ENCODE measurements around the gene MYO1F.
A peak's percentile ranks its signal among the peaks of the same experiment; 100 is the strongest.
"Not testable (repeated sequence)": the region's sequence is repeated elsewhere in the genome, so short reads cannot be mapped to it uniquely, and the experiment has no call there.

Gene MYO1F

GRCh38 chr19:8584965-8585893 is 8.0 kb upstream of the MYO1F start:
- no peak overlapping the region for H3K4me3 ChIP-seq
- H3K9me3 ChIP-seq = no peaks in the 10 kb centered on the region
- H3K9ac ChIP-seq = no peak overlapping the region
- TF ChIP-seq Cebpa-rat (IDR thresholded peaks at IDR 0.05) = no peak
- no peaks in the 10 kb centered on the region for H3K27me3 ChIP-seq
- H3K36me3 ChIP-seq = peaks cover 75% of the 10 kb centered on the region
- no peak overlapping the region for H3K27ac ChIP-seq
- peaks cover 12% of the 10 kb centered on the region; the same call in 1 of the 2 replicates for H4K20me1 ChIP-seq
- H3K4me1 ChIP-seq = peaks cover 10% of the 10 kb centered on the region
- H3K4me2 ChIP-seq = no peak overlapping the region

GRCh38 chr19:8580710-8581281 is 3.6 kb upstream of the MYO1F start:
- Histone ChIP-seq H3K9me3 (no peaks in the 10 kb centered on the region), H3K9ac (0 out of 2 replicates have a peak overlapping the region, but pooled peaks have one; percentile 15), H4K20me1 (0 out of 2 replicates have a peak, but pooled peaks cover 7% of the 10 kb centered on the region), H3K4me2 (peak overlapping the region; percentile 72), H3K36me3 (peaks cover 34% of the 10 kb centered on the region), H3K4me3 (no peak overlapping the region), H3K4me1 (peaks cover 49% of the 10 kb centered on the region), H3K27me3 (peaks cover 6% of the 10 kb centered on the region; the same call in 1 of the 2 replicates), H3K27ac (no peak overlapping the region)
- no peak for TF ChIP-seq Cebpa-rat (IDR thresholded peaks at IDR 0.05)

DNA sequence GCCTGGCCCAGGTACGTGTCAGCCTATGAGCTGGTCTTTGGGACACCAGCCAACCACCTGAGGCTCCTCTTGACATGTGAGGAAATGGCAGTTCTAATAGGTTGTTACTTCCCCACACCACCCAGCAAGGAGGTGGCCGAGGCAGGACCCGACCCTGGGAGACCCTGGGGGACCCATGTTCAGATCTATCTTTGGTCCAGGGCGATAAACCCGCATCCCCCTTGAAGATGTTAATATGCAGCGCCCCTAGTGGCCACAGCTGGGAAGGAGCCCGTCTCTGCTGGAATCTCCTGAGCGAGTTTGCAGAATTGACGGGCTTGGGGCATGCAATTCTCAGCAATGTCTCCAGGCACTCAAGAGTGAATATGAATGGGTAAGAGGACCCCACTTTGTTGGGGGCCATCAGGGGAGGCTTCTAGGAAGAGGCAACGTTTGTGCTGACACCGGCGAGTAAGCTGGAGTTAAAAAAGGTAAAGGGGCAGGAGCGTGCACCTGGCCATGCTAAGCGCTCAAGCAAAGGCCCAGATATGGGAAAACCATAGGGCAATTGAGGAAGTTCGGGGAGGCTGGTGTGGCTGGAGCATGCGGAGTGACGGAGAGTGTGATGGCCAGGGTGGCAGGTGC is 1.5 kb upstream of the MYO1F start:
- Histone ChIP-seq H3K27ac (no peak overlapping the region), H3K4me3 (no peak overlapping the region), H3K9me3 (no peaks in the 10 kb centered on the region), H3K36me3 (peaks cover 15% of the 10 kb centered on the region), H3K9ac (no peak overlapping the region), H4K20me1 (no peaks in the 10 kb centered on the region), H3K27me3 (peaks cover 6% of the 10 kb centered on the region; the same call in 1 of the 2 replicates), H3K4me2 (peak overlapping the region; percentile 89), H3K4me1 (peaks cover 60% of the 10 kb centered on the region)
- TF ChIP-seq Cebpa-rat (IDR thresholded peaks at IDR 0.05) = no peak

- no peaks in the 10 kb centered on the region for H3K9me3 ChIP-seq
- peak overlapping the region; percentile 74 for H3K27ac ChIP-seq
- peaks cover 66% of the 10 kb centered on the region for H3K4me1 ChIP-seq
- H3K4me2 ChIP-seq = peak overlapping the region; percentile 89
- TF ChIP-seq Cebpa-rat (IDR thresholded peaks at IDR 0.05) = no peak
- peaks cover 5% of the 10 kb centered on the region; the same call in 1 of the 2 replicates for H3K36me3 ChIP-seq
- peak overlapping the region; percentile 65 for H3K9ac ChIP-seq
- peak overlapping the region; percentile 61 for H3K4me3 ChIP-seq
- H3K27me3 ChIP-seq = peaks cover 6% of the 10 kb centered on the region; the same call in 1 of the 2 replicates
- no peaks in the 10 kb centered on the region for H4K20me1 ChIP-seq
Measured at GRCh38 chr19:8577741-8578140, 499 bp upstream of the MYO1F start.

DNA sequence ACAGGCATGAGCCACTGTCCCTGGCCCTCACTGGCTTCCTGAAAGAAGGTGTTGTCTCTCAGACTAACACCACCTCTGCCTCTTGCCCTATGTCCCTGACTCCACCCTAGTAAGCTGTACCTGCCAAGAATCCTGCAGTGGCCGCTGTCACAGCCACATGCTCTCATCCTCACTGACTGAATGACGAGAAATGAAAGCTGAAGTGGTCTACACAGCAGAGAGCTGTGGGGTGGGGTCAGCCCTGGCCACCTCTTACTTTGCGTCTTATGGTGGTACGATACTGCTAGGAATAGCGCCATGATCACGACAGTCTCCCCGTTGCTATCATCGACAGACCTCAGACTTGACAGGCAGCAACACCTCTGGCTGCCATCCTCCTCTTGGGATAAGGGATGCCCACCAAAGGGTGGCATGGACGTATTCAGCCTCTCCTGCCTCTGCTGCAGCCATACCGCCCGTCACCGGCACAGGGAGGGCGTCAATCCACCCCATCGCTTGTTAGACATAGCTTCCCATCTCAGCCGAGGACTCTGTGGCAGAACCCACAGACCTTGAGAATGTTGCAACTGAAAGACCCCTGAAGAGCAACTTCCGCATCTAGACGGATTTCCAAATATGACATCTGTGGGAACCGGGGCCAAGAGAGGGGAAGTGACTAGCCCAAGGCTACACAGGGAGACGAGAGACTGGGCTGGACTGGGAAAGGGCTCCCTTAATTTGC is 809 bp downstream of the MYO1F start:
- no peaks in the 10 kb centered on the region for H3K36me3 ChIP-seq
- peak overlapping the region; percentile 61 for H3K4me3 ChIP-seq
- no peaks in the 10 kb centered on the region for H4K20me1 ChIP-seq
- H3K27me3 ChIP-seq = peaks cover 6% of the 10 kb centered on the region; the same call in 1 of the 2 replicates
- H3K9ac ChIP-seq = peak overlapping the region; percentile 65
- H3K4me2 ChIP-seq = peak overlapping the region; percentile 89
- H3K4me1 ChIP-seq = peaks cover 79% of the 10 kb centered on the region
- H3K27ac ChIP-seq = peak overlapping the region; percentile 74
- no peaks in the 10 kb centered on the region for H3K9me3 ChIP-seq
- TF ChIP-seq Cebpa-rat (IDR thresholded peaks at IDR 0.05) = no peak

DNA sequence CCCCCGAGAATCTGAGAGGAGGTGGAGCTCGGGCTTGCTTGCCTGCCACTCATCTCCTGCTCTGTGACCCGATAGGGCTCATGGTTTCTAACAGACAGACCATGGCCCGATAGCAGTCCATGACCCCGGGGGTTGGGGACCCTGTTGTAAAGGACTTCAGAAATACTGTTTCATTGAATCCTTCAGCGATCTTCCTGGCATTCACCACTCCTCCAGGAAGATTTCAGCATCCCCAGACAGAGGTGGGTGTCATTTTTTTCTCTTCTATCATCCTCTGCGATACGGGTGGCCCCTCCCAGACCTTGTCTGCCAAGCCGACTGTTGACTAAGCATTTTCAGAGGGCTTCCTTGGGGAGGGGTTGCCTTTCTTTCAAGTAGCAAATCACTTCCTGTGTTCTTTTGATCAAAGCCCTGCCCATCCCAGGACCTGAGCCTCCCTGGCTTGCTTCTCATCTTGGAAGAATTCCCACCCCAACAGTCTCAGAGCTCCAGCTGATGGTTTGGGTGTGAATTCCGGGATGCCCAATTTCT is 1.7 kb downstream of the MYO1F start:
- H3K4me3 ChIP-seq = 0 out of 2 replicates have a peak overlapping the region, but pooled peaks have one; percentile 61
- no peaks in the 10 kb centered on the region for H3K9me3 ChIP-seq
- peak overlapping the region; percentile 31; the same call in 1 of the 2 replicates for H3K9ac ChIP-seq
- peaks cover 81% of the 10 kb centered on the region for H3K4me1 ChIP-seq
- H4K20me1 ChIP-seq = no peaks in the 10 kb centered on the region
- peak overlapping the region; percentile 89 for H3K4me2 ChIP-seq
- no peak for TF ChIP-seq Cebpa-rat (IDR thresholded peaks at IDR 0.05)
- H3K36me3 ChIP-seq = no peaks in the 10 kb centered on the region
- peak overlapping the region; percentile 74; the same call in 1 of the 2 replicates for H3K27ac ChIP-seq
- H3K27me3 ChIP-seq = peaks cover 6% of the 10 kb centered on the region; the same call in 1 of the 2 replicates

DNA sequence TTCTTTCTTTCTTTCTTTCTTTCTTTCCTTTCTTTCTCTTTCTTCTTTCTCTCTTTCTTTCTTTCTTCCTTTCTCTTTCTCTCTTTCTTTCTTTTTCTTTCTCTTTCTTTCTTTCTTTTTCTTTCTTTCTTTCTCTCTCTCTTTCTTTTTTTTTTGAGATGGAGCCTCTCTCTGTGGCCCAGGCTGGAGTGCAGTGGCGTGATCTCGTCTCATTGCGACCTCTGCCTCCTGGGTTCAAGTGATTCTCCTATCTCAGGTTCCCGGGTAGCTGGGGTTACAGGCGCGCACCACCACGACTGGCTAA is 2.7 kb downstream of the MYO1F start:
- not testable (repeated sequence) for H4K20me1 ChIP-seq, H3K27ac ChIP-seq, H3K27me3 ChIP-seq, H3K4me3 ChIP-seq, H3K9ac ChIP-seq, H3K36me3 ChIP-seq, H3K4me2 ChIP-seq, H3K9me3 ChIP-seq
- H3K4me1 ChIP-seq = peaks cover 84% of the 10 kb centered on the region

DNA sequence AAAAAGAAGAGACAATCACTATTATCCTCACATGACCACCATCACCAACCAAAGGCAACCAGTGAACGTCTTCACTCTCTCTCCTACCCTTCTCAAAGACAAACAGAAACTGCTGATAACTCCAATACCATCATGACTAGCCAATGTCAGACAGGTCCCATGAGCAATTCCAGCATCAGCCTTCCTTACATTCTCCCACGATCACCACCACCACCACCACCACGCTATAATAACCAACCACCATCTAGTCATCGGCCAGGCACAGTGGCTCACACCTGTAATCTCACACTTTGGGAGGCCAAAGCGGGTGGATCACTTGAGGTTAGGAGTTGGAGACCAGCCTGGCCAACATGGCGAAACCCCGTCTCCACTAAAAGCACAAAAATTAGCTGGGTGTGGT is 3.9 kb downstream of the MYO1F start:
- no peaks in the 10 kb centered on the region for H3K36me3 ChIP-seq
- H3K4me1 ChIP-seq = peaks cover 86% of the 10 kb centered on the region
- no peak overlapping the region for H3K4me2 ChIP-seq
- H3K27ac ChIP-seq = no peak overlapping the region
- no peaks in the 10 kb centered on the region for H4K20me1 ChIP-seq
- H3K9me3 ChIP-seq = no peaks in the 10 kb centered on the region
- no peak overlapping the region for H3K4me3 ChIP-seq
- no peaks in the 10 kb centered on the region for H3K27me3 ChIP-seq
- no peak for TF ChIP-seq Cebpa-rat (IDR thresholded peaks at IDR 0.05)
- no peak overlapping the region for H3K9ac ChIP-seq

- Histone ChIP-seq H3K4me3 (peak overlapping the region; percentile 14; the same call in 1 of the 2 replicates), H3K36me3 (no peaks in the 10 kb centered on the region), H3K27me3 (no peaks in the 10 kb centered on the region), H3K4me1 (peaks cover 83% of the 10 kb centered on the region), H4K20me1 (no peaks in the 10 kb centered on the region), H3K9ac (peak overlapping the region; percentile 56), H3K27ac (peak overlapping the region; percentile 80), H3K9me3 (no peaks in the 10 kb centered on the region), H3K4me2 (peak overlapping the region; percentile 78)
- no peak for TF ChIP-seq Cebpa-rat (IDR thresholded peaks at IDR 0.05)
Measured at GRCh38 chr19:8571006-8571411, 6.2 kb downstream of the MYO1F start.

Data from BLaER1 (cell line).